Chondrocyte (in vitro differentiated cells): Measurements from ENCODE around the gene ADGRB3. TPM values are rescaled to one million over a fixed set of nuclear protein-coding genes. Genes with fewer than 3 reads are reported as not detected.

ENCODE experiments used
- DNase-seq: peaks from one replicate; pipeline ENCODE4 v3.0.0; 2021; ENCODE audit warnings: mixed read lengths, low spot score
- H3K27ac Mint-ChIP-seq: one replicate; pipeline ENCODE4 v1.8.0; 2021; ENCODE audit warnings: mild to moderate bottlenecking, moderate library complexity, mixed read lengths; ENCODE audit not compliant: unreplicated experiment
- H3K27me3 Mint-ChIP-seq: 2 replicates; pipeline ENCODE4 v1.8.0; 2021; ENCODE audit warnings: low read depth, mixed read lengths
- H3K36me3 Mint-ChIP-seq: 2 replicates; pipeline ENCODE4 v1.8.0; 2021; ENCODE audit warnings: low read depth, mixed read lengths
- H3K4me1 Mint-ChIP-seq: 2 replicates; pipeline ENCODE4 v1.8.0; 2021; ENCODE audit warnings: low read depth, mild to moderate bottlenecking, mixed read lengths
- H3K4me3 Mint-ChIP-seq: one replicate; pipeline ENCODE4 v1.8.0; 2021; ENCODE audit warnings: mild to moderate bottlenecking, moderate library complexity, mixed read lengths; ENCODE audit not compliant: unreplicated experiment
- H3K9me3 Mint-ChIP-seq: 2 replicates; pipeline ENCODE4 v1.8.0; 2021; ENCODE audit warnings: low read depth, mixed read lengths
- CTCF ChIP-seq: fragments of 200-600 bp; sonication (generic); IDR thresholded peaks from 2 replicates; pipeline ENCODE4 v1.5.0; 2021; ENCODE audit warnings: antibody characterized with exemption, mild to moderate bottlenecking, moderate library complexity
- total RNA-seq: library from RNA; stranded (reverse); gene quantifications from 3 replicates; pipeline ENCODE4 v1.2.1, GENCODE V29; 2021

Gene ADGRB3
- total RNA-seq, 1 donor from 2014 or later, result not detected

- TF ChIP-seq CTCF, result no peak
- Mint-ChIP-seq H3K9me3 (peaks cover 3% of the 10 kb centered on the region), H3K4me3 (no peak overlapping the region), H3K27ac (no peak overlapping the region), H3K27me3 (peaks cover 4% of the 10 kb centered on the region), H3K36me3 (no peaks in the 10 kb centered on the region), H3K4me1 (no peaks in the 10 kb centered on the region)
- DNase-seq, result no peak
Observed at GRCh38 chr6:69293471-69293870, 658.4 kb downstream of the ADGRB3 start.

- no peak overlapping the region for H3K4me3 Mint-ChIP-seq
- no peaks in the 10 kb centered on the region for H3K36me3 Mint-ChIP-seq
- no peak for DNase-seq
- peaks cover 4% of the 10 kb centered on the region for H3K27me3 Mint-ChIP-seq
- H3K27ac Mint-ChIP-seq, result no peak overlapping the region
- H3K9me3 Mint-ChIP-seq, result no peaks in the 10 kb centered on the region
- no peaks in the 10 kb centered on the region for H3K4me1 Mint-ChIP-seq
- TF ChIP-seq CTCF, result no peak
Observed at GRCh38 chr6:69294407-69294806, 659.3 kb downstream of the ADGRB3 start.

- Mint-ChIP-seq H3K4me3 (no peak overlapping the region), H3K36me3 (no peaks in the 10 kb centered on the region), H3K9me3 (no peaks in the 10 kb centered on the region), H3K27ac (no peak overlapping the region), H3K4me1 (no peaks in the 10 kb centered on the region), H3K27me3 (peaks cover 4% of the 10 kb centered on the region)
- no peak for TF ChIP-seq CTCF
- DNase-seq, result no peak
Observed at GRCh38 chr6:69294862-69295261, 659.8 kb downstream of the ADGRB3 start.

GRCh38 chr6:69303382-69303781, 668.3 kb downstream of the ADGRB3 start:
- Mint-ChIP-seq H3K4me3 (no peak overlapping the region), H3K4me1 (no peaks in the 10 kb centered on the region), H3K9me3 (no peaks in the 10 kb centered on the region), H3K27ac (no peak overlapping the region), H3K36me3 (no peaks in the 10 kb centered on the region), H3K27me3 (peaks cover 23% of the 10 kb centered on the region)
- TF ChIP-seq CTCF, result no peak
- no peak for DNase-seq

GRCh38 chr6:69305456-69305855, 670.4 kb downstream of the ADGRB3 start:
- peaks cover 26% of the 10 kb centered on the region for H3K27me3 Mint-ChIP-seq
- no peaks in the 10 kb centered on the region for H3K36me3 Mint-ChIP-seq
- no peak overlapping the region for H3K27ac Mint-ChIP-seq
- TF ChIP-seq CTCF, result no peak
- H3K9me3 Mint-ChIP-seq, result no peaks in the 10 kb centered on the region
- H3K4me1 Mint-ChIP-seq, result no peaks in the 10 kb centered on the region
- no peak for DNase-seq
- no peak overlapping the region for H3K4me3 Mint-ChIP-seq
